HepG2 (cell line): ENCODE results near the gene ASB16. TPM values are rescaled to one million over a fixed set of nuclear protein-coding genes. Genes with fewer than 3 reads are reported as not detected.

Experiments
- AKAP8 ChIP-seq: sonication (generic); formaldehyde crosslinking; IDR thresholded peaks from 2 replicates; pipeline ENCODE4 v1.5.1; 2020; ENCODE audit warnings: mild to moderate bottlenecking, missing genetic modification reagents
- GFI1 ChIP-seq: sonication (generic); formaldehyde crosslinking; IDR thresholded peaks from 2 replicates; pipeline ENCODE4 v1.5.0; 2020; ENCODE audit warnings: missing genetic modification reagents, mild to moderate bottlenecking, borderline replicate concordance
- NAIF1 ChIP-seq: sonication (generic); formaldehyde crosslinking; IDR thresholded peaks from 2 replicates; pipeline ENCODE4 v1.5.0; 2020; ENCODE audit warnings: mild to moderate bottlenecking, missing genetic modification reagents, borderline replicate concordance
- SALL1 ChIP-seq: sonication (generic); formaldehyde crosslinking; IDR thresholded peaks from 2 replicates; pipeline ENCODE4 v1.8.0; 2022; ENCODE audit warnings: mild to moderate bottlenecking, missing genetic modification reagents
- SRSF4 ChIP-seq: fragments of 200-400 bp; formaldehyde crosslinking; IDR thresholded peaks from one replicate; pipeline ENCODE4 v1.6.1; 2018; ENCODE audit warnings: mild to moderate bottlenecking, low read depth, low read length, moderate library complexity; ENCODE audit not compliant: poor library complexity, severe bottlenecking
- ZNF841 ChIP-seq: sonication (generic); formaldehyde crosslinking; IDR thresholded peaks from 2 replicates; pipeline ENCODE4 v1.8.1; 2023; ENCODE audit warnings: missing genetic modification reagents, borderline replicate concordance
- polyA plus RNA-seq, 8 experiments: library from polyadenylated mRNA; depleted of rRNA in 3 of 8; stranded (reverse) in 7 of 8; unstranded in 1 of 8; fragments of >200 nt; fragmentation: Illumina TruSeq in 4 of 8; extraction: Trizol in 4 of 8; gene quantifications; 2 replicates each; pipeline versions ENCODE4 v1.2.1 to v1.2.3, GENCODE V29; 2011 to 2016; ENCODE audit warnings: low read depth in 4 of 8, missing spikeins in 1 of 8, mixed read lengths in 1 of 8; ENCODE audit not compliant: insufficient read depth in 1 of 8
- total RNA-seq, 5 experiments: library from RNA; depleted of rRNA; stranded (reverse); fragments of >200 nt; fragmentation: Illumina TruSeq; extraction: Trizol; gene quantifications; 2 replicates each; pipeline ENCODE4 v1.2.3, GENCODE V29; 2016; ENCODE audit warnings: low read depth in 1 of 5
- TF ChIP-seq, protein P1 (sequence below): sonication (generic); formaldehyde crosslinking; IDR thresholded peaks from 2 replicates; pipeline ENCODE4 v1.5.0; 2020; ENCODE audit warnings: mild to moderate bottlenecking, missing genetic modification reagents, borderline replicate concordance
- TF ChIP-seq, protein P2 (sequence below): sonication (generic); formaldehyde crosslinking; IDR thresholded peaks from 2 replicates; pipeline ENCODE4 v1.8.0; 2022; ENCODE audit warnings: mild to moderate bottlenecking, missing genetic modification reagents; ENCODE audit not compliant: insufficient replicate concordance
- TF ChIP-seq, protein P3 (sequence below): sonication (generic); formaldehyde crosslinking; IDR thresholded peaks from 2 replicates; pipeline ENCODE4 v1.9.0; 2021; ENCODE audit warnings: missing genetic modification reagents, mild to moderate bottlenecking, borderline replicate concordance

Gene ASB16
- total and polyA plus RNA-seq, 2 of the 13 experiments (the other 11 are each of a cell fraction or from before 2014, with no cell fraction given) = 0.07 TPM; not detected in 1

DNA sequence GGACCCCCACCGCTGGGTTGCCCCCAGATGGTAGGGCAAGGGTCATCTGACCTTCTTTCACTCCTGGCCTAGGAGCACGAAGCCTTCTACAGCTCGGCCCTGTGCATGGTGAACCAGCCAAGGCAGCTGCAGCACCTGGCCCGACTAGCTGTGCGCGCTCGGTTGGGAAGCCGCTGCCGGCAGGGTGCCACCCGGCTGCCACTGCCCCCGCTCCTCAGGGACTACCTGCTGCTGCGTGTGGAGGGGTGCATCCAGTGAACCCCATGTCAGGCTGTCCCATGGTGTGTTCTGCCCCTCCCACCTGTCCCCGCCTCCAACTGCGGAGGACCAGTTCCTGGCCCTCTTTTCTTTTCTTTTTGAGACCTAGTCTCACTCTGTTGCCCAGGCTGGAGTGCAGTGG is 7.6 kb downstream of the ASB16 start (continued):
- TF ChIP-seq, protein P1, sequence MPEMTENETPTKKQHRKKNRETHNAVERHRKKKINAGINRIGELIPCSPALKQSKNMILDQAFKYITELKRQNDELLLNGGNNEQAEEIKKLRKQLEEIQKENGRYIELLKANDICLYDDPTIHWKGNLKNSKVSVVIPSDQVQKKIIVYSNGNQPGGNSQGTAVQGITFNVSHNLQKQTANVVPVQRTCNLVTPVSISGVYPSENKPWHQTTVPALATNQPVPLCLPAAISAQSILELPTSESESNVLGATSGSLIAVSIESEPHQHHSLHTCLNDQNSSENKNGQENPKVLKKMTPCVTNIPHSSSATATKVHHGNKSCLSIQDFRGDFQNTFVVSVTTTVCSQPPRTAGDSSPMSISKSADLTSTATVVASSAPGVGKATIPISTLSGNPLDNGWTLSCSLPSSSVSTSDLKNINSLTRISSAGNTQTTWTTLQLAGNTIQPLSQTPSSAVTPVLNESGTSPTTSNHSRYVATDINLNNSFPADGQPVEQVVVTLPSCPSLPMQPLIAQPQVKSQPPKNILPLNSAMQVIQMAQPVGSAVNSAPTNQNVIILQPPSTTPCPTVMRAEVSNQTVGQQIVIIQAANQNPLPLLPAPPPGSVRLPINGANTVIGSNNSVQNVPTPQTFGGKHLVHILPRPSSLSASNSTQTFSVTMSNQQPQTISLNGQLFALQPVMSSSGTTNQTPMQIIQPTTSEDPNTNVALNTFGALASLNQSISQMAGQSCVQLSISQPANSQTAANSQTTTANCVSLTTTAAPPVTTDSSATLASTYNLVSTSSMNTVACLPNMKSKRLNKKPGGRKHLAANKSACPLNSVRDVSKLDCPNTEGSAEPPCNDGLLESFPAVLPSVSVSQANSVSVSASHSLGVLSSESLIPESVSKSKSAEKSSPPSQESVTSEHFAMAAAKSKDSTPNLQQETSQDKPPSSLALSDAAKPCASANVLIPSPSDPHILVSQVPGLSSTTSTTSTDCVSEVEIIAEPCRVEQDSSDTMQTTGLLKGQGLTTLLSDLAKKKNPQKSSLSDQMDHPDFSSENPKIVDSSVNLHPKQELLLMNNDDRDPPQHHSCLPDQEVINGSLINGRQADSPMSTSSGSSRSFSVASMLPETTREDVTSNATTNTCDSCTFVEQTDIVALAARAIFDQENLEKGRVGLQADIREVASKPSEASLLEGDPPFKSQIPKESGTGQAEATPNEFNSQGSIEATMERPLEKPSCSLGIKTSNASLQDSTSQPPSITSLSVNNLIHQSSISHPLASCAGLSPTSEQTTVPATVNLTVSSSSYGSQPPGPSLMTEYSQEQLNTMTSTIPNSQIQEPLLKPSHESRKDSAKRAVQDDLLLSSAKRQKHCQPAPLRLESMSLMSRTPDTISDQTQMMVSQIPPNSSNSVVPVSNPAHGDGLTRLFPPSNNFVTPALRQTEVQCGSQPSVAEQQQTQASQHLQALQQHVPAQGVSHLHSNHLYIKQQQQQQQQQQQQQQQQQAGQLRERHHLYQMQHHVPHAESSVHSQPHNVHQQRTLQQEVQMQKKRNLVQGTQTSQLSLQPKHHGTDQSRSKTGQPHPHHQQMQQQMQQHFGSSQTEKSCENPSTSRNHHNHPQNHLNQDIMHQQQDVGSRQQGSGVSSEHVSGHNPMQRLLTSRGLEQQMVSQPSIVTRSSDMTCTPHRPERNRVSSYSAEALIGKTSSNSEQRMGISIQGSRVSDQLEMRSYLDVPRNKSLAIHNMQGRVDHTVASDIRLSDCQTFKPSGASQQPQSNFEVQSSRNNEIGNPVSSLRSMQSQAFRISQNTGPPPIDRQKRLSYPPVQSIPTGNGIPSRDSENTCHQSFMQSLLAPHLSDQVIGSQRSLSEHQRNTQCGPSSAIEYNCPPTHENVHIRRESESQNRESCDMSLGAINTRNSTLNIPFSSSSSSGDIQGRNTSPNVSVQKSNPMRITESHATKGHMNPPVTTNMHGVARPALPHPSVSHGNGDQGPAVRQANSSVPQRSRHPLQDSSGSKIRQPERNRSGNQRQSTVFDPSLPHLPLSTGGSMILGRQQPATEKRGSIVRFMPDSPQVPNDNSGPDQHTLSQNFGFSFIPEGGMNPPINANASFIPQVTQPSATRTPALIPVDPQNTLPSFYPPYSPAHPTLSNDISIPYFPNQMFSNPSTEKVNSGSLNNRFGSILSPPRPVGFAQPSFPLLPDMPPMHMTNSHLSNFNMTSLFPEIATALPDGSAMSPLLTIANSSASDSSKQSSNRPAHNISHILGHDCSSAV (CRISPR knock-in tag) = no peak
- TF ChIP-seq NAIF1 (no peak), SRSF4 (no peak), GFI1 (CRISPR knock-in tag) (no peak), SALL1 (CRISPR knock-in tag) (no peak), ZNF841 (CRISPR knock-in tag) (no peak), AKAP8 (CRISPR knock-in tag) (no peak)
- TF ChIP-seq, protein P2, sequence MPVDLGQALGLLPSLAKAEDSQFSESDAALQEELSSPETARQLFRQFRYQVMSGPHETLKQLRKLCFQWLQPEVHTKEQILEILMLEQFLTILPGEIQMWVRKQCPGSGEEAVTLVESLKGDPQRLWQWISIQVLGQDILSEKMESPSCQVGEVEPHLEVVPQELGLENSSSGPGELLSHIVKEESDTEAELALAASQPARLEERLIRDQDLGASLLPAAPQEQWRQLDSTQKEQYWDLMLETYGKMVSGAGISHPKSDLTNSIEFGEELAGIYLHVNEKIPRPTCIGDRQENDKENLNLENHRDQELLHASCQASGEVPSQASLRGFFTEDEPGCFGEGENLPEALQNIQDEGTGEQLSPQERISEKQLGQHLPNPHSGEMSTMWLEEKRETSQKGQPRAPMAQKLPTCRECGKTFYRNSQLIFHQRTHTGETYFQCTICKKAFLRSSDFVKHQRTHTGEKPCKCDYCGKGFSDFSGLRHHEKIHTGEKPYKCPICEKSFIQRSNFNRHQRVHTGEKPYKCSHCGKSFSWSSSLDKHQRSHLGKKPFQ (CRISPR knock-in tag) = no peak
- TF ChIP-seq, protein P3, sequence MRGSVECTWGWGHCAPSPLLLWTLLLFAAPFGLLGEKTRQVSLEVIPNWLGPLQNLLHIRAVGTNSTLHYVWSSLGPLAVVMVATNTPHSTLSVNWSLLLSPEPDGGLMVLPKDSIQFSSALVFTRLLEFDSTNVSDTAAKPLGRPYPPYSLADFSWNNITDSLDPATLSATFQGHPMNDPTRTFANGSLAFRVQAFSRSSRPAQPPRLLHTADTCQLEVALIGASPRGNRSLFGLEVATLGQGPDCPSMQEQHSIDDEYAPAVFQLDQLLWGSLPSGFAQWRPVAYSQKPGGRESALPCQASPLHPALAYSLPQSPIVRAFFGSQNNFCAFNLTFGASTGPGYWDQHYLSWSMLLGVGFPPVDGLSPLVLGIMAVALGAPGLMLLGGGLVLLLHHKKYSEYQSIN = no peak
- TF ChIP-seq, all 625 proteins: peak for 2
